ENCODE data around the gene HRAS. TPM values are rescaled to one million over a fixed set of nuclear protein-coding genes. Genes with fewer than 3 reads are reported as not detected.

Gene HRAS
- total RNA-seq, 4 donors from 2014 or later: 98.5 to 196 (median 117) TPM

GRCh38 chr11:555227-555779, 19.9 kb upstream of the HRAS start:
- 0% methylated on average over 24 to 32 of the region's 57 CpGs for WGBS, 2 donors
- intact Hi-C loops (cut with DNase I; ENCODE audit: low total_unique reads): loop anchor here (2.0 kb wide), 1 partner anchor 169 kb away; no protein-coding TSS in a partner anchor
- no peak for TF ChIP-seq POLR2A (IDR thresholded peaks at IDR 0.05)
- TF ChIP-seq, protein P1, sequence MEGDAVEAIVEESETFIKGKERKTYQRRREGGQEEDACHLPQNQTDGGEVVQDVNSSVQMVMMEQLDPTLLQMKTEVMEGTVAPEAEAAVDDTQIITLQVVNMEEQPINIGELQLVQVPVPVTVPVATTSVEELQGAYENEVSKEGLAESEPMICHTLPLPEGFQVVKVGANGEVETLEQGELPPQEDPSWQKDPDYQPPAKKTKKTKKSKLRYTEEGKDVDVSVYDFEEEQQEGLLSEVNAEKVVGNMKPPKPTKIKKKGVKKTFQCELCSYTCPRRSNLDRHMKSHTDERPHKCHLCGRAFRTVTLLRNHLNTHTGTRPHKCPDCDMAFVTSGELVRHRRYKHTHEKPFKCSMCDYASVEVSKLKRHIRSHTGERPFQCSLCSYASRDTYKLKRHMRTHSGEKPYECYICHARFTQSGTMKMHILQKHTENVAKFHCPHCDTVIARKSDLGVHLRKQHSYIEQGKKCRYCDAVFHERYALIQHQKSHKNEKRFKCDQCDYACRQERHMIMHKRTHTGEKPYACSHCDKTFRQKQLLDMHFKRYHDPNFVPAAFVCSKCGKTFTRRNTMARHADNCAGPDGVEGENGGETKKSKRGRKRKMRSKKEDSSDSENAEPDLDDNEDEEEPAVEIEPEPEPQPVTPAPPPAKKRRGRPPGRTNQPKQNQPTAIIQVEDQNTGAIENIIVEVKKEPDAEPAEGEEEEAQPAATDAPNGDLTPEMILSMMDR (IDR thresholded peaks at IDR 0.05): no peak
- no peak for DNase-seq (ENCODE audit: low spot score in 2 of 2)
- no peak overlapping the region for H3K4me3 ChIP-seq (ENCODE audit: low read depth, poor library complexity, severe bottlenecking)

DNA sequence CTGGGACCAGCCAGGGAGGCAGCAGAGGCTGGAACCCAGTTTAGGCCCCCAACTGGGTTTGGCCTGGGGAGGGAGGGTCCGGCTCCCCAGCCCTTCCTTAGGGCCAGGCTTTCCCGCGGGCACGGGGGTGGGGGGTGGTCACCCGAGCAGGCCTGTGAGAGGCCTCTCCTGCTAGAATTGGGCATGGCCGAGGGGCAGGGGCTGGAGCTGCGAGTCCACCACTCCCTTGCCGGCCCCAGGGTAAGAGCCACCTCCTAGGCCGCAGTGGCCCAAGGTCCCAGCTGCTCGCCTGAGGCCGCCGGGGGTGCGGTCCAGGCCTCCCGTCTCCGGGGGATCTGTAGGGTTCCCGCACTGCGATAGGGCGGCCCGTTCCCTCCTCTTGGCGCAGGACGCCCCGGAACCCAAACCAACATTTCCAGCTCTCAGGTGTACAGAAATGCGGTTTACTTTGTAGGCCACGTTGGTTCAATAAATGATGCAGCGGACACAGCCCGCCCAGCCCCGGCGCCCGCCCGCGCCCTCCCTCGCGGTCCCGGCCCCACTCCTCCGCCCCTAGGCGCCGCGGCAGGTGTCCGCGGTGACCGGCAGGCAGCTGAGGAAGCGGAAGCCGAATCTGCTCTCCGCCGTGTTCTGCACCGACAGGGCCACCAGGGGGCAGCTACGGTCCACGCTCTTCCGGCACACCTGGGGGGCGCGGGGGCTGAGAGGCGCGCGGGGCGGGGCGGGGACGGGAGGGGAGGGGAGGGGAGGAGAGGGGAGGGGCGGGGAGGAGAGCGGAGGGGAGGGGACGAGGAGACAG, 19.3 kb upstream of the HRAS start:
- intact Hi-C loops (cut with DNase I; ENCODE audit: low total_unique reads): loop anchor here (2.0 kb wide), 1 partner anchor 170 kb away; no protein-coding TSS in a partner anchor
- TF ChIP-seq POLR2A (IDR thresholded peaks at IDR 0.05): no peak
- TF ChIP-seq, protein P1 (IDR thresholded peaks at IDR 0.05): no peak
- H3K4me3 ChIP-seq (ENCODE audit: low read depth, poor library complexity, severe bottlenecking): no peak overlapping the region
- WGBS, 2 donors: 22 to 24% methylated on average over 8 to 9 of the region's 60 CpGs
- DNase-seq (ENCODE audit: low spot score in 2 of 2): no peak

GRCh38 chr11:553988-554340, 18.6 kb upstream of the HRAS start:
- H3K4me3 ChIP-seq (ENCODE audit: low read depth, poor library complexity, severe bottlenecking): no peak overlapping the region
- WGBS, 2 donors: 65 to 67% methylated on average over 2 to 10 of the region's 11 CpGs
- DNase-seq (ENCODE audit: low spot score in 2 of 2): no peak
- intact Hi-C loops (cut with DNase I; ENCODE audit: low total_unique reads): loop anchor here (2.0 kb wide), 1 partner anchor 171 kb away; no protein-coding TSS in a partner anchor
- no peak for TF ChIP-seq POLR2A (IDR thresholded peaks at IDR 0.05)
- TF ChIP-seq, protein P1 (IDR thresholded peaks at IDR 0.05): no peak

GRCh38 chr11:553083-553987, 18.0 kb upstream of the HRAS start:
- no peak for DNase-seq (ENCODE audit: low spot score in 2 of 2)
- intact Hi-C loops (cut with DNase I; ENCODE audit: low total_unique reads): no loop called here
- TF ChIP-seq, protein P1 (IDR thresholded peaks at IDR 0.05): no peak
- TF ChIP-seq POLR2A (IDR thresholded peaks at IDR 0.05): no peak

GRCh38 chr11:551596-551995, 16.2 kb upstream of the HRAS start:
- H3K4me3 ChIP-seq (ENCODE audit: low read depth, poor library complexity, severe bottlenecking): no peak overlapping the region
- TF ChIP-seq POLR2A (IDR thresholded peaks at IDR 0.05): no peak
- TF ChIP-seq, protein P1 (IDR thresholded peaks at IDR 0.05): no peak
- 88 to 92% methylated on average over 5 to 11 of the region's 12 CpGs for WGBS, 2 donors
- intact Hi-C loops (cut with DNase I; ENCODE audit: low total_unique reads): no loop called here
- DNase-seq (ENCODE audit: low spot score in 2 of 2): no peak

More at GRCh38 chr11:553083-553987, 18.0 kb upstream of the HRAS start:
- 79 to 84% methylated on average over 23 to 27 of the region's 27 CpGs for WGBS, 2 donors
- H3K4me3 ChIP-seq (ENCODE audit: low read depth, poor library complexity, severe bottlenecking): no peak overlapping the region
